LoVo (cell line): ENCODE measurements around the gene PCDH12.
A peak's percentile ranks its signal among the peaks of the same experiment; 100 is the strongest.

Experiments
- DNase-seq: peaks from one replicate; pipeline ENCODE4 v3.0.0-alpha.2; 2016; ENCODE audit warnings: low spot score

Gene PCDH12

GRCh38 chr5:141966275-141966962 is 8.4 kb upstream of the PCDH12 start:
- no peak for DNase-seq

DNA sequence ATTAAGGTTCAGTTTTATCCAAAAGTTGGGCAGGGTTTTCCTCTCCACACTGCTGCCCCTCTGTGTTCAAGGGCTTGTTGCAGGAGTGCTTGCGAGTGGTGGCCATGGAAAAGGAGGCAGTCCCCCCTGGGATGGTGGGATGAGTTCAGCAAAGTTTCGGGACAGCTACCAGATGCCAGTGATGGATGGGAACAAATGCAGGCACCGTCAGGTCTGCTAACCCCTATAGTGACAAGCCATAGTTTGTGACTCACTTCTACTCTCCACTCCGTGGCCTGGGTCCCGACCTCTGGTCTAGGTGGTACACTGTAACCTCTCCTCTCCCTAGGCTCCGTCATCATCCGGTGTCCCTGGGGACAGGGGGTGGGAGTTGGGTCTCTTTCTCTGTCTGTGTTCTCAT is 7.1 kb upstream of the PCDH12 start:
- DNase-seq, result no peak

- no peak for DNase-seq
These were observed 5.7 kb upstream of the PCDH12 start for GRCh38 chr5:141963701-141964100.

GRCh38 chr5:141961466-141961865 is 3.5 kb upstream of the PCDH12 start:
- no peak for DNase-seq

- peak; percentile 88 for DNase-seq
These were observed 2.7 kb upstream of the PCDH12 start for GRCh38 chr5:141960449-141961323.

DNA sequence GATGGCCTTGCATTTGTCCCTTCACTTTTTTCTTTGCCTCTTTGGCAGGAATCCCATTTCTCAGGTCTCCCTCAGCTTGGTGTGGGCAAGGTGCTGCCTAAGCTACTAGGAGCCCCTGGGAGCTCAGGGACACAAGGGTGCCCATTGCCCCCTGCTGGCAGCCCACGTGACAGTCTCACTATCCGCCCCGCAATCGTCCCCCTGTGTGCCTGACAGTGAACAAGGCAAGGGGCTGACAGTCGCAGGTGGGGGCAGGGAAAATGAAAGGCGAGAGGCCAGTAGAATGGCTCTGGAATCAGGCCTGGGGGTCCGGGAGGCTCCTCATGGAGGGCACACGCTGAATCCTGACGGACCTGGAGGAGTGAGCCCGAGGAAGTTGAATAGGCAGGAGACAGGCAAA is 2.0 kb upstream of the PCDH12 start:
- DNase-seq, result no peak

- no peak for DNase-seq
These were observed 657 bp upstream of the PCDH12 start for GRCh38 chr5:141958546-141959172.

- DNase-seq, result no peak
These were observed 520 bp downstream of the PCDH12 start for GRCh38 chr5:141957367-141957996.

DNA sequence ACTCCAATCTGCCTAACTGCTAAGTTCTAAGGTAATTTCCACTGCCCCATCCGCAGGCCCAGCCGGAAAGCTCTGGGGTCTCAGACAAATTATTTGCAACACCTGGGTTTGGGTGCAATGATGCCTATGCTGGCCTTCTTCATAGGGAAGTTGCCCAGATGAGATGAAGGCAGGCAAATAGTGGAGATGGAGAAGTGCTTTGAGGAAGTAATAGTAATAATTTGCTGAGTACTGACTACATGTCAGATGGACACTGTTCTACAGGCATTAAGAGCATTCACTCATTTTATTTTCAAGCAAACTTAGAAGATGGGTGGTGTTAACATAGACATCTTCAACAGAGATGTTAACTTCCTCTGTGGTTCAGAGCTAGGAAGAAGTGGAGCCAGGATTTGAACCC is 3.8 kb downstream of the PCDH12 start:
- no peak for DNase-seq

- no peak for DNase-seq
These were observed 6.0 kb downstream of the PCDH12 start for GRCh38 chr5:141952020-141952419.

DNA sequence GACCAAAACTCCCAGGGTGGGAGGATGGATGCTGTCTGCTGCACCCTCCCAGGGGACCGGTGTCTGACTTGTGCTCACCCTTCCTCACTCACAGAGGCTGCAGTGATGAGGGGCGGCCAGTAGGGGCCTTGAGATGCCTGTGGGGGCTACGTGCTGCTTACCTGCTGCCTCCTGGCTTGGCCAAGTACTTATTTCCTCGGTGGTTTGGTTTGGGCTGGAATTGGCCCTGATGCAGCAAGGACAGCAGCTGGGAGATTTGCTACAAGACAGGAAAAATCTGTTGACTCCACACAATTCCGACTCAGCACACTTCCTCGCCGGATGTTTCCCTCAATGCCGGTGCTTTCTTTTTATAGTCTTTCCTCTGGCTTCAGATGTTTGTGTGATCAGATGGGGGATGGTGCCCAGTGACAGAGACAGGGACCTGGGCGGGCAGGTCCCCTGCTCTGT is 6.6 kb downstream of the PCDH12 start:
- DNase-seq, result no peak

GRCh38 chr5:141950207-141951005 is 7.6 kb downstream of the PCDH12 start:
- DNase-seq, result no peak

- no peak for DNase-seq
These were observed 8.5 kb downstream of the PCDH12 start for GRCh38 chr5:141949511-141949910.

DNA sequence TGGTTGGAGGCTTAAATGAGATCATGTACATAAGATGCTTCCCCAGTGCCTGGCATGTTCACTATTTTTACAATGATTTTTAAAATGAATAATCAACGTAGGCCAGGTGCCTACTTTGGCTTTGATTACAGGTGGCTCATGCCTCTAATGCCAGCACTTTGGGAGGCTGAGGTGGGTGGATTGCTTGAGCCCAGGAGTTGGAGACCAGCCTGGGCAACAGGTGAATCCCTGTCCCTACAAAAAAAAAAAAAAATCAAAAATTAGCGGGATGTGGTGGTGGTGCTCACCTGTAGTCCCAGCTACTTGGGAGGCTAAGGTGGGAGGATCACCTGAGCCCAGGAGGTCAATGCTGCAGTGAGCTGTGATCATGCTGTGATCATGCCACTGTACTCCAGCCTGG is 9.2 kb downstream of the PCDH12 start:
- DNase-seq, result no peak

- no peak for DNase-seq
These were observed 10.7 kb downstream of the PCDH12 start for GRCh38 chr5:141947316-141947715.

- DNase-seq, result no peak
These were observed 12.4 kb downstream of the PCDH12 start for GRCh38 chr5:141945511-141946051.

GRCh38 chr5:141944076-141944475 is 13.9 kb downstream of the PCDH12 start:
- DNase-seq, result no peak

GRCh38 chr5:141942185-141942857 is 15.7 kb downstream of the PCDH12 start:
- no peak for DNase-seq

- DNase-seq, result no peak
These were observed 16.2 kb downstream of the PCDH12 start for GRCh38 chr5:141941779-141942178.

DNA sequence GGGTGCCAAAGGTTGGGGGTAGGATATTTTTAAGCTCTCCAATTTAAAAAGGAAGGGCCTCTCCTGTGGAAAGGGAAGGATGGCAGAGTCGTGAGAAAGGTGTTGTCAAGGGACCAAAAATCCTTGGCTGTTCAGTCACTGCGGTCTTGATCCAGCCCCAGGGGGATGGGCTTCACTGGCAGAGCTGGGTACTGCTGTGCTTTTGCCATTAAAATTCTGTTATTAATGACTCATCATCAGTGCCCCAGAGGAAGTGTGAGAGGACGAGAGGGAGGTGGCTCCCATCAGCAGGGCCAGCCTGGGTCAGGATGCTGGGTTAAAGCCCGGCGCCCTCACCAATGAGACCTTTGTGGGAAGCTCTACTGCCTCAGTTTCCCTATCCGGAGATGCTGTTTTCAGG is 16.7 kb downstream of the PCDH12 start:
- DNase-seq, result no peak
